Smooth muscle cell (in vitro differentiated cells): Measurements from ENCODE around the gene RGS14. TPM values are rescaled to one million over a fixed set of nuclear protein-coding genes. Genes with fewer than 3 reads are reported as not detected.
A peak's percentile ranks its signal among the peaks of the same experiment; 100 is the strongest.

ENCODE experiments used
- DNase-seq: peaks from one replicate; lab custom pipeline; 2025; ENCODE audit not compliant: unreplicated experiment; lab: John Stamatoyannopoulos, UW
- H2AFZ ChIP-seq: fragments of 200-600 bp; sonication (generic); 2 replicates; pipeline ENCODE4 v1.6.0; 2016; ENCODE audit warnings: antibody characterized with exemption, low read depth, mild to moderate bottlenecking
- H3F3A ChIP-seq: fragments of 200-600 bp; sonication (generic); 2 replicates; pipeline ENCODE4 v1.6.0; 2017; ENCODE audit warnings: antibody characterized with exemption, low read depth
- H3K27ac ChIP-seq: fragments of 200-600 bp; sonication (generic); 2 replicates; pipeline ENCODE4 v1.5.1; 2016; ENCODE audit warnings: low read depth, mild to moderate bottlenecking
- H3K27me3 ChIP-seq: fragments of 200-600 bp; sonication (generic); 2 replicates; pipeline ENCODE4 v1.6.1; 2016; ENCODE audit warnings: low read depth, mild to moderate bottlenecking
- H3K36me3 ChIP-seq: fragments of 200-600 bp; sonication (generic); 2 replicates; pipeline ENCODE4 v1.5.1; 2016; ENCODE audit warnings: low read depth
- H3K4me1 ChIP-seq: fragments of 200-600 bp; sonication (generic); 2 replicates; pipeline ENCODE4 v1.5.1; 2016; ENCODE audit warnings: low read depth
- H3K4me2 ChIP-seq: fragments of 200-600 bp; sonication (generic); 2 replicates; pipeline ENCODE4 v1.6.0; 2016; ENCODE audit warnings: mild to moderate bottlenecking
- H3K4me3 ChIP-seq: fragments of 200-600 bp; sonication (generic); 2 replicates; pipeline ENCODE4 v1.5.1; 2016; ENCODE audit warnings: mild to moderate bottlenecking
- H3K79me2 ChIP-seq: fragments of 200-600 bp; sonication (generic); 2 replicates; pipeline ENCODE4 v1.6.0; 2016; ENCODE audit warnings: low read depth, mild to moderate bottlenecking
- H3K9ac ChIP-seq: fragments of 200-600 bp; sonication (generic); 2 replicates; pipeline ENCODE4 v1.6.0; 2016; ENCODE audit warnings: low read depth
- H3K9me3 ChIP-seq: fragments of 200-600 bp; sonication (generic); replicated peaks from 2 replicates; pipeline ENCODE4 v1.5.1; 2016; ENCODE audit warnings: low read depth
- H4K20me1 ChIP-seq: fragments of 200-600 bp; sonication (generic); 2 replicates; pipeline ENCODE4 v1.6.0; 2016; ENCODE audit warnings: low read depth
- WGBS: methylation state at CpG from one replicate; pipeline ENCODE4 v1.1.7; 2016; ENCODE audit warnings: low lambda C conversion rate; 5-methylcytosine and 5-hydroxymethylcytosine counted together
- polyA plus RNA-seq: library from polyadenylated mRNA; unstranded; fragments of >200 nt; fragmentation: Nextera tagmentation; extraction: Ambion mirVana; gene quantifications from 2 replicates; pipeline ENCODE4 v1.2.1, GENCODE V29; 2016
- total RNA-seq: library from RNA; depleted of rRNA; stranded (reverse); fragments of >200 nt; gene quantifications from 2 replicates; pipeline ENCODE4 v1.2.3, GENCODE V29; 2014
- TF ChIP-seq, protein P1 (sequence below): fragments of 200-600 bp; sonication (generic); IDR thresholded peaks from 2 replicates; pipeline ENCODE4 v1.5.1; 2017; ENCODE audit warnings: borderline replicate concordance, mild to moderate bottlenecking, antibody characterized with exemption; ENCODE audit not compliant: insufficient read depth, poor library complexity, severe bottlenecking

RGS14 gene
- total and polyA plus RNA-seq, 2 experiments from 2014 or later = 6.0 to 23.3 TPM

DNA sequence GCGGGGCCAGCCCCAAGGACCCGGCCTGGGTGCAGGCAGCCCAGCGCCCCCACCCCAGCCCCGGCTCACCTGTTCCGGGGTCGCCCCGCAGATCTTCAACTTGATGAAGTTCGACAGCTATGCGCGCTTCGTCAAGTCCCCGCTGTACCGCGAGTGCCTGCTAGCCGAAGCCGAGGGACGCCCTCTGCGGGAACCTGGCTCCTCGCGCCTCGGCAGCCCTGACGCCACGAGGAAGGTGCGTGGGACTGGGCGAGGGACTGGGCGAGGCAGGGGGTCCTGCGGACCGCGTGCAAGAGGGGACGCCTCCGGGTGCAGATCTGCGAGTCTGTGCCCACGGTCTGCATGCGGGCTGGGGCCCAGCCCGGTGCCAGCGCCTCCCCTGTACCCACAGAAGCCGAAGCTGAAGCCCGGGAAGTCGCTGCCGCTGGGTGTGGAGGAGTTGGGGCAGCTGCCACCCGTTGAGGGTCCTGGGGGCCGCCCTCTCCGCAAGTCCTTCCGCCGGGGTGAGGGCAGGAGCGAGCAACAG is 9.7 kb downstream of the RGS14 start:
- DNase-seq = no peak
- Histone ChIP-seq H3K4me2 (peak overlapping the region; percentile 95), H3K27me3 (no peaks in the 10 kb centered on the region), H3K79me2 (no peaks in the 10 kb centered on the region), H4K20me1 (no peaks in the 10 kb centered on the region), H2AFZ (peak overlapping the region; percentile 99), H3K4me1 (peaks cover 24% of the 10 kb centered on the region), H3K36me3 (no peaks in the 10 kb centered on the region), H3K4me3 (peak overlapping the region; percentile 65), H3F3A (peaks cover 7% of the 10 kb centered on the region), H3K9me3 (no peaks in the 10 kb centered on the region), H3K9ac (no peak overlapping the region), H3K27ac (no peak overlapping the region)
- TF ChIP-seq, protein P1, sequence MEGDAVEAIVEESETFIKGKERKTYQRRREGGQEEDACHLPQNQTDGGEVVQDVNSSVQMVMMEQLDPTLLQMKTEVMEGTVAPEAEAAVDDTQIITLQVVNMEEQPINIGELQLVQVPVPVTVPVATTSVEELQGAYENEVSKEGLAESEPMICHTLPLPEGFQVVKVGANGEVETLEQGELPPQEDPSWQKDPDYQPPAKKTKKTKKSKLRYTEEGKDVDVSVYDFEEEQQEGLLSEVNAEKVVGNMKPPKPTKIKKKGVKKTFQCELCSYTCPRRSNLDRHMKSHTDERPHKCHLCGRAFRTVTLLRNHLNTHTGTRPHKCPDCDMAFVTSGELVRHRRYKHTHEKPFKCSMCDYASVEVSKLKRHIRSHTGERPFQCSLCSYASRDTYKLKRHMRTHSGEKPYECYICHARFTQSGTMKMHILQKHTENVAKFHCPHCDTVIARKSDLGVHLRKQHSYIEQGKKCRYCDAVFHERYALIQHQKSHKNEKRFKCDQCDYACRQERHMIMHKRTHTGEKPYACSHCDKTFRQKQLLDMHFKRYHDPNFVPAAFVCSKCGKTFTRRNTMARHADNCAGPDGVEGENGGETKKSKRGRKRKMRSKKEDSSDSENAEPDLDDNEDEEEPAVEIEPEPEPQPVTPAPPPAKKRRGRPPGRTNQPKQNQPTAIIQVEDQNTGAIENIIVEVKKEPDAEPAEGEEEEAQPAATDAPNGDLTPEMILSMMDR = no peak
- WGBS = 29% methylated on average over 39 of the region's 46 CpGs

DNA sequence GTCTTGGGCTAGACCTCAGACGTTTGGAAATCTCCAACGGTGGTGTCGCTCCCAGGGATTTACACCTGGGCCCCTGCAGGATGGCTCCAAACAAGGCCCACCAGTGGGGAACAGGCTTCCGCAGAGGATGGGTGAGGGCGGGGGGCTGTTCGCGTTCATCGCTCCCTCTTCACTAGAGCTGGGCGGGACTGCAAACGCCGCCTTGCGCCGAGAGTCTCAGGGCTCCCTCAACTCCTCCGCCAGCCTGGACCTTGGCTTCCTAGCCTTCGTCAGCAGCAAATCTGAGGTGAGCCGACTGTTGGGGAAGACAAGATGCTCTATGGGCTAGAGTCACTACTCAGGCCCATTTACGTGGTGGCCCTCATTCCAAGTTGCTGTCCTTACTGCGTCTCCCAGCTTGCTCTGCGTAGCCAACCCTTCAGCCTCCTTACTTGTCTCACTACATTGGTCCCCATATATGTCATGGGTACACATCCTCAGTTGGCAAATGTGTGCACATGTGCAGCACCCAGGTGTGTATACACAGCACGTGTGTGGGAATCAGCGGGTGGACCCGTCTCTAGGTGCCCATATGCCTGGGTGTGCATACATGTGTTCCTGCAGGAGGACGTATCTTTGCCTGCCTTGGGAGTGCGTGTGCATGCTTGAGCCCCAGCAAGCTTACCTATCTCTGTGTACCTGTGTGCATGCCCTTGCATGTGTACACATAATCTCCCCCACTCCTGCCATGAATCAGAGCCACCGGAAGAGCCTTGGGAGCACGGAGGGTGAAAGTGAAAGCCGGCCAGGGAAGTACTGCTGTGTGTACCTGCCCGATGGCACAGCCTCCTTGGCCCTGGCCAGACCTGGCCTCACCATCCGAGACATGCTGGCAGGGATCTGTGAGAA is 10.5 kb downstream of the RGS14 start:
- Histone ChIP-seq H2AFZ (no peak overlapping the region), H3F3A (peaks cover 7% of the 10 kb centered on the region), H3K4me3 (no peak overlapping the region), H3K9me3 (no peaks in the 10 kb centered on the region), H3K4me1 (peaks cover 19% of the 10 kb centered on the region), H3K9ac (no peak overlapping the region), H3K4me2 (no peak overlapping the region), H3K36me3 (no peaks in the 10 kb centered on the region), H4K20me1 (no peaks in the 10 kb centered on the region), H3K27ac (no peak overlapping the region), H3K27me3 (no peaks in the 10 kb centered on the region), H3K79me2 (no peaks in the 10 kb centered on the region)
- TF ChIP-seq, protein P1 = no peak
- 88% methylated on average over 29 of the region's 29 CpGs for WGBS
- DNase-seq = no peak

DNA sequence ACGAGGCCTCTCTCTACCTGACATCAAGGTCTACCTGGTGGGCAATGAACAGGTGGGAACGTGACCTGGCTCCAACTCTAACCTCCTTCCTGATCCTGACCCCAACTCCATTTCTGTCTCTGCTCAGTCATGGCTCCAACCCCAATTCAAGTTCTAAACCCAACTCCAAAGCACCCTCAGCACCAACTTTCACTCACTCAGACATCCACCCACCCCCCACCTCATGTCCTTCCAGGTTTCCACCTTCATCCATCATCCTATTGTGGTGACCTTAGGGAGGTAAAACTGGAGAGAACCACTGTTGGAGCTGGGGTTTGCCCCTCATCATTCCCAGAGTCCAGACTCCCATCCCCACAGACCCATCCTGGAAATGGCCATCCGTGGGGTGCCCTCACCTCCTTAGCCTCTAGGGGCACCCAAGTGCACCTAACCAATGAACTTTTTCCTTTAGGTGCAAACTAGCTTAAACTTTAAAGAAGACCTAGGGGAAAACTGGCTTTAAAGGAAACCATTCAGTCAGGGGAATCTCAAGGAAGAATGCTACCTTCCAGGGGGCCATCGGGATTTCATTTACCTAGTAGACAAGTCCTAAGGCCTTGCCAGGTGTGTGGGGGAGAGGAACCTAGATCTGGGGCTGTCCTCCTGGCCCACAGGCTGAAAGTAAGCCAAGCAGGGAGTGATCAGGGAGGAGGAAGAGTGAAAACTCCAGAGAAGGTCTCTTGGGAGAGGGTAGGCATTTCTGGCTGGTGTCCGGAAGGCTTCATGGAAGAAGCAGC is 11.3 kb downstream of the RGS14 start:
- Histone ChIP-seq H2AFZ (no peak overlapping the region), H3F3A (peaks cover 7% of the 10 kb centered on the region), H4K20me1 (no peaks in the 10 kb centered on the region), H3K79me2 (no peaks in the 10 kb centered on the region), H3K9me3 (no peaks in the 10 kb centered on the region), H3K27ac (no peak overlapping the region), H3K36me3 (no peaks in the 10 kb centered on the region), H3K4me1 (peaks cover 14% of the 10 kb centered on the region), H3K9ac (no peak overlapping the region), H3K4me2 (no peak overlapping the region), H3K4me3 (no peak overlapping the region), H3K27me3 (no peaks in the 10 kb centered on the region)
- no peak for DNase-seq
- WGBS = 72% methylated on average over 5 of the region's 5 CpGs
- TF ChIP-seq, protein P1 = peak; percentile 58
